HG02943 (cell line): ENCODE results near the gene C6orf136.

Experiments
- ATAC-seq: cut with Tn5 transposase; IDR thresholded peaks from one replicate; pipeline ENCODE4 v1.9.1; 2021; ENCODE audit warnings: mild to moderate bottlenecking, low read depth, moderate library complexity; ENCODE audit not compliant: unreplicated experiment

The C6orf136 gene

DNA sequence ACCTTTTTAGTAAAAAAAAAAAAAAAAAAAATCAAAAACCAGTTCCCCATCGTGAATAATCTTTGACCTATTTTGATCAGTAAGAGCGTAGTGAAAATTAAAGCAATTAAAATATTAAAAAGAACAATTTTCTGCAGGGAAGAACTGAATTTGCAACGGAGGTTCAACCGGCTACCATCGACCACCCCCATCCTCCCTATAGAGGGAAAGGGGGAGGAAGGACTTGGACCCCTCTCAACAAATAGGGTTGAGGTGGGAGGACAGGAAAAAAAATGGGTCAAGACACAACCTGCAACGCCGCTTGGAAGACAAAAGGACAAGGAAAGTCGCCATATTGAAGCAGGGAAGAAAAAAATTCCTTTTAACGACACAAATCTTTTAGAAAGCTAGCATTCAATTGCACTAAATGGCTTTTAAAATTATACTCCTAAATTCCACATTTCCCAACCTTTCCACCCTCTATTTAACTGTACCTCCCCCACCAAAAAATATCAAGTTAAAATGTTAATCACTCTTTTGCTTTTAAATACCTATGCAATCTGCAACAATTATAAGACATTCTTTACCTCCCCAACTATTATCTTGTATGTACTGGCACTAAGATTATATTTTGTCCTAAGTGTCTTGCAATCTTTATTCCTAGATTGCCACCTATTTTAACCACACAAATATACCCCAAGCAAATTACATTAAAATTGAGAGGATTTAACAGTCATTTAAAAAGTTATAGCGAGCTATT, 31.5 kb upstream of the C6orf136 start:
- ATAC-seq: no peak

DNA sequence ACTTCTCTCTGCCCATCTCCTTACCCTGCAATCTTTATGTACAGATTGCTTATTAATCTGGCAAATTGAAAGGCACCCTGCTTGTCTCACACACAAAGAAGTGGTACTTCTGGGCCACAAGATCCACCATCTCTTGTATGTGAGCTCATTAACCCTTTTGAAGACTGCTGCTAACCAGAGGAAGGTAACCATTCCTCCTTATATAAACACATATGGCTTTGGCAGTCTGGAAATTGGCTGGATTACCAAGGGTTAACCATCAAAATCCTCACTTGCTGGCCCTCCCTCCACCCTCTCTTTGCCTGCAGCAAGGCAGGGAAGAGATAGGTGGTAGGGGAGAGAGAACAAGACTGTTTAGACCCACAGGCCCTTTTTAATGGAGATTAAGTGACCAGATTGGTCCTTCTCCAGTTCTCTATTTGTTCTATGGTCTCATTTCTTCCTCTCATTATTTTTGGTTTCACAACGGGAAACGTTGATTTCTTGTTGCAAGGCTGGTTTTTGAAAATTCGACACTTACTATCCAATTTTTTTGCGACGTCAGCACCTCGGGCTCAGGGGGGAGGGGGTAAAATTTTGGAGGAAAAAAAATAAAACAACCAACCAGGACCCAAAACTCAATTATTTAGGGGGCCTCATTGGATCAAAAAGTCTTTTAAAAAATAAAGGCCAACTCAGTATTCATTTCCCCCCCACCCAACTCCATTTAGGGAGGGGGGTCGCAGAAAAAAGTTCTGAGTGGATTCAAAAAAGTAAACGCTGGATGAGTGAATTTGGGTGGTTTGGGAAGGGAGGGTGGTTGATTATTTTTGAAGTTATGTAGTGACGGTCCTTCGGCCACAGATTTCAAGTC, 30.7 kb upstream of the C6orf136 start:
- ATAC-seq: no peak

DNA sequence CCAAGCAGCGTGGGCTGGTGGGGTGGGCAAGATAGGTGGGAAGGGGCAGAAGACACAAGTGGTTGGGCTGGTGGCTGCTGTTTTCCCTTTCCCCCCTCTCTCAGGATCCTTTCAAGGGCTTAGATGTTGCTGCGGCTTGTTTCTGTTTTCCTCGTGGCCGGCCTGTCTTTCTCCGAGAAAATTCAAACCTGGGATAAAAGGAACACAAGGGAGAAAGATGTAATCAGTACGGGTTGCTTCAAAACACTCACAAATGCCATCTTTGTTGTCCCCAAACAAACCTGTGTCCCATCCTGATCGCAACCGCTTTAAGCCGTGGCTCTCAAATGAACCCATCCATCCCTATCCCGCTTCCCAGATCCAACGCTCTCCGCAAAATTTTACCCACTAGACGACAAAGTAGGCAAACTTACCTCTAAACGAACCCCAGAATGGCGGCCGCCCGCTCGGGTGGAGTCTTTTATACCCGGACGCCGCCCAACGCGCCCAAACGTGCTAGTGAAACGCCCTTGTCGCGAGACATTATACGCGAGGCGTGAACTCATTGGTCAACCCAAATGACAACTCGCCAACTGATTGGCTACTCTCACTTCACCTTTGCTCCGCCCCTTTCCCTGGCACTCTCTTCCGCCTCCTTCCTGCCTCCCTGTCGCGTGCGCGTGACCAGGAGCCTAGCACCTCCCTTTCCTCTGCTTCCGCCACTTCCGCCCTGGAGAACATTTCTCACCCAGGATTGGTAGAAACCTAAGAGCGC, 29.9 kb upstream of the C6orf136 start, which contains the start of gene PPP1R10:
Gene PPP1R10, minus strand, starts transcription at position 433 of the 754 bp plus-strand sequence. CDS start 7,299 bp downstream, outside the sequence.
- peak; percentile 83 for ATAC-seq

DNA sequence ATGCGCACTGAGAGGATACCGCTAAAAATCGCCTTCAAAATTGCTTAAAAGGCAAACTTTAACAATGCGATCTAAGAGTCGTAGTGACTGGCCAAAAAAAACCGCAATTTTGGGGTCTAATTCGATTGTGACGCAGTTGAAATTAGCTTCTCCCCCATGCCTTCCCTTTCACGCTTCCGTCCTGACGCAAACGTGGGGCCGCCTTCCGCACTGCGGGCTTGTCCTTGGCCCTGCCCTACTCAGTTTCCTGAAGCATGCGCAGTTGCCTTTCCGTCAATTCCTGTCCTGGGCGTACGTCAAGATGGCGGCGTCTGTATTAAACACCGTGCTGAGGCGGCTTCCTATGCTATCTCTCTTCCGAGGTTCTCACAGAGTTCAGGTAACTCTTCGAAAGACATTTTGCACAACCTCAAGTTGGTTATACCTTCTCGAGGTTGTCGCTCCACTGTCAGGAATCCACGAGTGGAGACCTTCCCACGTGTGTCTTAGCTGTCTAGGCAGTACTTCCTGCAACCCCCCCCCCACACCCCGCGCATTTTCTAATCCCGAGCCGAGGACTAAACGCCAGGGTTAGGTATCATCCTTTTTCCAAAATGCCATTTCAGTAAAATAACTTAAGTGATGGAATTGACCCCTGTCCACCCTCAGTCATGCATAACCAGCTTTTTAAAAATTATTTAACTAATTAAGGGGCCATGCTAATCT, 29.2 kb upstream of the C6orf136 start, which contains the start of gene MRPS18B:
Gene MRPS18B, plus strand, starts transcription at position 276 of the 705 bp plus-strand sequence. Its CDS starts 26 bp downstream, at position 302.
- ATAC-seq: peak; percentile 79

DNA sequence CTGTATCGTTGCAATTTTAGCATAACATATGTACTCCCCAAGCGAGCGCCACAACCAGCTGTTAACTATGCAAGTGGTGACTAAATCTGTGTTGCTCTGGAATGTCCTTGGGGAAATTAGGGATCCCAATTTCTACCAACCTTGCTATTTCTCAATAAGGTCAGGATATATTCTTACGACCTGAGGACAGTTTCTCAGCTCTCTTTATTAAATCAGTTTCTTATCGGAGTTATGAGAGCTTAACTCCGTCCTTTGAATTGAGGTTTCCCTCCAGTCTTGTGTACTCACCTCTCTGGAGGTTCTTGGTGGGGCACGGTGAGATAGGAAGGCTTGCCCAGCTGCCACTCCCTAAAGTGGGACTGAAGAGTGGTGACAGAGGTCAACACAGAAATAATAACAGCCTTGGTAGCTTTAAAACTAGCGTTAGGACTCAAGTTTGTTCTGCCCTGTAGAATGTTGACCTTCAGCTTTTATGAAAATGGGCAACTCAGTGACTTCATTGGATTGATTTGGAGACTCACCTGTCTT, 28.6 kb upstream of the C6orf136 start:
- ATAC-seq: no peak

DNA sequence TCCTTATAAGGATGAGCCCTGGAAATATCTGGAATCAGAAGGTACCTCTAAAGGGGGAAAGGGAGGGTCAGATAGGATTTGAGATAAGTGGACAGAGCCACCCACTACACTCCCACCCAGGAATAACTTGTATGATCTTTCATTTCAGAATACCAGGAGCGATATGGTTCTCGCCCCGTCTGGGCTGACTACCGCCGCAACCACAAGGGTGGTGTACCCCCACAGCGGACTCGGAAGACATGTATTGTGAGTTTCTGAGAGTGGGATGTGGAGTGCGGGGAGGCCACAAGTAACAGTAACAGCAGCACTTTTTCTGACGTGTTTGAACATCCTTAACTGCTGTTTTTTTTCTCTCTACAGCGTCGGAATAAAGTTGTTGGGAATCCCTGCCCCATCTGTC, 27.4 kb upstream of the C6orf136 start:
- ATAC-seq: no peak

DNA sequence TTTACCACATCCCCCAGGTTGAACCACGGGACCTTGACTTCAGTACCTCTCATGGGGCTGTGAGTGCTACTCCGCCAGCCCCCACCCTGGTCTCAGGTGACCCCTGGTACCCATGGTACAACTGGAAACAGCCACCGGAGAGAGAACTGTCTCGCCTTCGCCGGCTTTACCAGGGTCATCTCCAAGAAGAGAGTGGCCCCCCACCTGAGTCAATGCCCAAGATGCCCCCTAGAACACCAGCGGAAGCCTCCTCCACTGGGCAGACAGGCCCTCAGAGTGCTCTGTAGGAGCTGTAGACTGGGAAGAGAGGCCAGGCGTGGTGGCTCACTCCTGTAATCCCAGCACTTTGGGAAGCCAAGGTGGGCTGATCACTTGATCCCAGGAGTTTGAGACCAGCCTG, 21.4 kb upstream of the C6orf136 start:
- ATAC-seq: no peak

DNA sequence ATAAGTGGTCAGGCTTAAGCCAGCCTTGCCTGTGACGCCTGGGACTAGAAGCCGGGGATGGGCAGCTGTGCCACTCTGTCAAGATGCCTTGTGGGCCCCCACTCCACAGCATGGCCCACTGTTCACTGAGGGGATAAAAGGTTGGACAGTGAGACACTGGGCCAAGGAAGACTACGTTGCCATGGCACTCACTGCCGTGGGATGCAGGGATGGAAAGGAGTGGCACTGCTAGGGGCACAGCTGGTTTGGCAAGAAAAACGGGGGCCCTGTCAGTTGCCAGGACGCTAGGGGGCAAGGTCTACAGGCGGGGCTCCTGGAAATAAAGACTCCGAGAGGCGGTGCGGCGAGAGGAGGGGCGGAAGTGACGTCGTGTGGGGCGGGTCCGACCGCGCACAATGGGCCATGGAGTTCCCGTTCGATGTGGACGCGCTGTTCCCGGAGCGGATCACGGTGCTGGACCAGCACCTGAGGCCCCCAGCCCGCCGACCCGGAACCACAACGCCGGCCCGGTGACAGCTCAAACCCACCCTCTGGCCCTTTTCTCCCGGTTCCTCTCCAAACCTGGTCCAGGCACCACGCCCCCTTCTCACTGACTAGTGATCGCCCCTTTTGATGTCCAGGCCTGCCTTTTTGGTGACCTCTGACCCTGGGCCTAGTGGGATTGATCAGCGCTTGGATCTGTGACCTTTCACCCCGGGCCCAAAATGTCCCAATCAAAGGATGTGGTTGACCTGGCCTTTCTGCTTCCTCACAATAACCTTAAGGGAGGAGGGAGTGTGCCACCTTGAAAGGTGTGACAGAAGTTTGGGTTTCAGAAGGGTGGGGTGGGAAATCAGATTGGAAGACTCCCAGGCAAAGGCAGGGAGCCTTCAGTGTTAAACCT, 20.2 kb upstream of the C6orf136 start, which contains the start of gene ATAT1:
Gene ATAT1, plus strand, starts transcription at position 391 of the 883 bp plus-strand sequence.
- peak; percentile 81 for ATAC-seq

DNA sequence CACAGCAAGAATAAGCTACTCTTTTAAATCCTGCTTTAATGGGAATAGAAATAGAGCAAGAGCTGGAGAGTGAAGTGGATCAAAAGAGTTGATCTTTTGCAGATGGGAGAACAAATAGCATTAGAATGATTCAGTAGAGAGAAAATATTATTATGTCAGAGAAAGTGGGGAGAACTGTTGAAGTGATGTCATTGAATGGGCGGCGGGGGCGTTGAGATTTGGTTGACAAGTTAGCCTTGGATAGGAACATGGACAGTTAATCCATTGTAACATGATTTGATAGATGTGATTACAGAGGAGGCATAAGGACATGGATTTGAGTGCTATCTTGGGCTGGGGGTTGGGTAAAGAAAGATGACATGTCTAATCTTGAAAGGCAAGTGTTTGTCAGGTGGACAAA, 11.1 kb upstream of the C6orf136 start:
- ATAC-seq: no peak

DNA sequence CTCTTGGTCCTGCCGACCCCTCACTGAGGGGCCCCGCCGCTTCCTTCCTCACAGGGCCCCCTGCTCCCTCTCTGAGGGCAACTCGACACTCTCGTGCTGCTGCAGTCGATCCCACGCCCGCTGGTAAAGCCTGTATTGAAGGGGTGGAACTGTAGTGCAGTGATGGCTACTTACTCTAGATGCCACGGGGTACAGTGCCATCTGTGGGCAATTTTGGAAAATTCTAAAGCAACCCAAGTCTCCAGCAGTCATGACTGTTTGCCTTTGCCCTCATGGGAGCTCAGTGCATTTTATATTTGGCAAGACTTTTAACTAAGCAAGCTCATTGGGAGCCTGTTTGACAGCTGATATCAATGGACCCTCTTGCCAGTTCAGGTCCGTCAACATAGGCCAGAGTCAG, 6.5 kb upstream of the C6orf136 start:
- ATAC-seq: no peak

DNA sequence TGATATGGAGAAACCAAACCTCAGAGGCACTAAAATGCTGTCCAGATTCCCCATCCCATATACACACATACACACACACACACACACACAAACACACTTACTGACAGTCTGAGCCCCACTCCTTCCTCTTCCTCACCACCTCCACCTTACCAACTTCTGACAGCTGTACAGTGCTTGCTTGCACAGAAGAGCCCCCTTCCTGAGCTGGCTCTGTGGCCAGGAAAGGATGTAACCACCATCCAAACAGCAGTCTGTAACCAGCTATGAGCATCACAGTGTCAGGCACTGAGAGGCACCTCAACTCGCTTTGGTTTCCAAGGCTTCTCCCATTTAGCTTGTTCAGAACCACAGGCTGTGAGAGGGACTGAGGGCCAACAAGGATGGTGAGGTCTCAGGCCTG, 5.9 kb upstream of the C6orf136 start:
- ATAC-seq: no peak

DNA sequence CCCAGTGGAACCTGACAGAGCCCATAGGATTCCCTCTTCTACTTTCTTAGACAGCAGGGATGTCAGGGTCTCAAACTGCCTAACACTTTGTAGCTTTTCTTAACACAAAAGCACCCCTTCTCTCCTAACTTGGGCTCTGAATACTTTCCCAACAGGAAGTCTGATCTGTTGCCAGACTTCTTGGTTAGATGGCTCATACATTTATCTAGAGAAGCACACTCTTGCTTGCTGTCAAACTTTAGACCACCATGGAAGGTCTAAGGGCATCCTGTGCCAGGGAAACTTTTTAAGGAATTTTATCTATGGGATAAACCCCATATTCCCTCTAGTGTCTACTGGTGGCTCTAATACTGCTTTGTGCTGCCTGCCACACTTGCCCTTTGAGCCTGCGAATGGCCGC, 3.3 kb upstream of the C6orf136 start:
- no peak for ATAC-seq

DNA sequence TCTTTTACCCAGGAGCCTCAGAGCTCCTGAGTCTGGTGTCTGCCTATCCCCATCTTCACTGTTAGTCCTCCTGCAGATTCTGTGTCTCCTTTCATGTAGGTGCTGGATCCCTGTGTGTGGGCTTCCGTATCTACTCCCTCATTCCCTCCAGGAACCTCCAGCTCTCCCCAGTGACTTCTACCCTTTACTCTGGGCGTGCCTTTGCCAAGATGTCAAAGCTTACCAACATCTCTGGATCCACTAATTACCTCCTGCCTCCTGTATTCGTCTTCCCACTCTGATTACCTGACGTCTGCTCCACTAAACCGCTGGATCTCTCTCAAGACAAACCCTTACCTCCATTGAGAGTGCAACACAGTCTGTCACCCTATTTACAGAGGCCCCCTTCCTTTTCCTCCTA, 2.2 kb upstream of the C6orf136 start:
- no peak for ATAC-seq

DNA sequence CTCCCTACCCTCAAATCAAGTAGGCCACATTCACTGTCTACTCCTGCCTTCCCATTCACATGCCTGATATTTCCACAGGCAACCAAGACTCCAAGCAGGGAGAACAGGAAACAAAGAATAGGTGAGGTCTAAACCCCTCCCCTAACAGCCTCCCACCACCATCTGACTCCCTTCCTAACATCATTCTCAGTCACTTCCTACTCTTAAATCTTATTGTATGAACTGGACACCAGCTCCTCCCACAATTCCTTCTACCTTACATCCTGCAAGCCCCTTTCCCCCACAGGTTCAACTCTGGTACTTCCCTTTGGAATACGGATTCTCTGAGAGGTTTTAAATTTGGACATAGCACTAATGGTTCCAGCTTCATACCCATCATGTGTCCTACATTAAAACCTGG, 944 bp upstream of the C6orf136 start:
- ATAC-seq: no peak

DNA sequence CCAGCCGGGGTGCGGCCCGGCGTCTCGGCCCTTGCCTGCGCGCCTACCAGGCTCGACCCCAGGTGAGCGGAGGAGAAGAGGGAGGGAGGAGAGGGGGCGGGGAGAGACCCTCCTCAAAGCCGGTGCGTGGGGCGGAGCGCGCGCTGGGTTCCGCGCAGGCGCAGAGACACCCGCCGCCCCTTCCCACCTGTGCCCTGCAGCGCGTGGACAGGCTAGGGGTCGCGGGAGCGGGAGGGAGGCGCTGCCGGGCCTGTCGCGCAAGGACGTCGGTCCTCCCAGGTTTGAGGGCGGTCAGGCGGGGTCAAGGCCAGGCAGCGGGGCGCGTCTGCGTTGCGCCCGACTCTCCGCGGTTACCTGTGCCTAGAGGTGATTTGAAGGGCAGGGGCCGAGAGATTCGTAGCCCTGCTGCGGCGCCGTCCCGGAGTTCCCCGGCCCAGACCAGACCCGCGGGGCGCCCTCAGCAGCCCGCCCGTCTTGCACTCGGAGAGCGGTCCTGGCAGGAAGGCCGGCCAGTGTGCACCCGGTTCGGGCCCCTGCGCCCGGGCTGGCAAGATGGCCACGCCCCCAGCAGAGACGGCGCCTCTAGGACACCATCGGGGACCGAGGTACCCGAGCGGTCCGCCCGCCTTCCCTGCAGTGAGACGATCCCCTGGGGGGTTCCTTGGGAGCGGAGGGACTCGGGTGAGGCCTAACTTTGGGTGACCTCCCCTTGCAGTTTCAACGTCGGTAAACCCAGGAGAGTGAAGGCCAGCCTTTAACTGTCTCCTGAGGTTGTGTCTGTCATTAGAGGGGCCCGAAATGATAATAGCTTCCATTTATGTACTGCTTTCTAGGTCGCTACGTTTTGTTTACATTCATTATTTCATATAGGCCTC, 546 bp downstream of the C6orf136 start:
- ATAC-seq: peak; percentile 51

DNA sequence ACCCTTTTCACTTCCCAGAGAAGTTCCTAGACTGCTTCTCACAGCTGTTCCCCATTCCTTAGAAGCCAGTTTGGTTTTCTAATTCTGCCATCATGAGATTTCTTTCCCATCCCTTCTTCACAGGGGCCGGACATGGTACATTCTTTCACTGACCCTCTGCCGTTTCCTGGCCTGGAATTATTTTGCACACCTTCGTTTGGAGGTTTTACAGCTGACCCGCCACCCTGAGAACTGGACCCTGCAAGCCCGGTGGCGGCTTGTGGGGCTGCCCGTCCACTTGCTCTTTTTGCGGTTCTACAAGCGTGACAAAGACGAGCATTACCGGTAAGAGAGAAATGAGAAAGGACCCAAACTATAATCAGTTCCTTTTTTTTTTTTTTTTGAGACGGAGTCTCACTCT, 4.2 kb downstream of the C6orf136 start:
- ATAC-seq: no peak

DNA sequence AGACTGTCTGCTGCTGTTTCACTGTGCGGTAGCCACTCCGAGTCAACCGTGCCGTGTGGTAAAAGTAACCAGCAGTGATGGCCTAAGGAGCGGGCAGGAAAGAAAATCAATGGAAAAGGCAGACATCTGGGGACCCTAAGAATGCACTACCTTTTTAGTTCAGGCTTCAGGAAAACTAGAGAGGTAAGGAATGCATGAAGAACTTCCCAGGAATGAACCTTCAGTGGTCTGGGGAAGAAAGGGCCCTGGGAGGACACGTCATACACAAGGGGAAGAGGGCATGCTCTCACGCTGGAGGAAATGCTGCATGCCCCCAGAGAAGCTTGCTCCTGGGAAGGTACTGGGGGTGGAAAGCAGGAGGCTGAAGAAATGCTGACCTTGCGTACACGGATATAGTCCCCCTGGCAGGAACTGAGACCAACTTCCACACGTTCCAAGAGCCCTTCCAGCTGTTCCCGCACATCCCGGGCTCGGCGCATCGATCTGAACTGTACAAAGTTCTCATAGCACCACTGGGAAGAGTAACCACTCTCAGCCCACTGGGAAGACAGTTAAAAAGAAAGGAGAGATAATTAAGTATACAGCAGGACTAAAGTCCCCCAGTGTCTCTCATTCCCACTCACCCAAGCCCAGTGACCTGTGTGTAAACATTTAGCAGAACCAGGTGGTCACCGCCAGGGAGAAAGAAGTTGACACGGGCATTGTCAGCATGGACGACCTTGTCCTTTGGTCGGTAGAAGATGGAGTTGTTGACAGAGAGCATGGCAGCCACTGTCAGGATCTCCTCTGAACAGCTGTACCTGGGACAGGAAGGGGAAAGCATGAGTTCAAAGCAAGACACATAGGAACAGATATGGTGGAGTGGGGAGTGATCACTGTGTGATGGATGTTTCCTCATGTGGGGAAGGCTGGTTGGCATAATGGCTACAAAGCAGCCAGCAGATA, 8.1 kb downstream of the C6orf136 start:
- ATAC-seq: no peak
